SK-N-SH treated with all-trans-retinoic acid at 6 μM for 48 hours (cell line): ENCODE measurements around the gene PLCD4.

Experiments used
- ATAC-seq: fragments of 200-7000 bp; cut with Tn5 transposase; 3 replicates; pipeline ENCODE4 v1.9.1; 2020; ENCODE audit warnings: mild to moderate bottlenecking, moderate library complexity
- ARNTL ChIP-seq: fragments of 450-650 bp; formaldehyde crosslinking; IDR thresholded peaks from 2 replicates; pipeline ENCODE4 v1.5.0; 2020; ENCODE audit warnings: low read depth, mild to moderate bottlenecking, moderate library complexity, borderline replicate concordance
- BACH2 ChIP-seq: fragments of 250-450 bp; sonication (Bioruptor Pico); IDR thresholded peaks from 2 replicates; pipeline ENCODE4 v1.9.0; 2021; ENCODE audit warnings: mild to moderate bottlenecking, borderline replicate concordance
- CREB5 ChIP-seq: fragments of 250-450 bp; sonication (Bioruptor Pico); IDR thresholded peaks from 2 replicates; pipeline ENCODE4 v1.5.1; 2020; ENCODE audit warnings: low read depth, mild to moderate bottlenecking, moderate library complexity
- CSRNP3 ChIP-seq: fragments of 250-450 bp; sonication (Bioruptor Pico); IDR thresholded peaks from 2 replicates; pipeline ENCODE4 v1.5.1; 2021; ENCODE audit warnings: mild to moderate bottlenecking, moderate library complexity
- ESRRG ChIP-seq: fragments of 250-450 bp; sonication (Bioruptor Pico); IDR thresholded peaks from 2 replicates; pipeline ENCODE4 v1.6.1; 2021; ENCODE audit warnings: mild to moderate bottlenecking
- GLIS3 ChIP-seq: fragments of 250-450 bp; sonication (Bioruptor Pico); IDR thresholded peaks from 2 replicates; pipeline ENCODE4 v1.5.0; 2020; ENCODE audit warnings: mild to moderate bottlenecking, moderate library complexity
- ISL1 ChIP-seq: fragments of 250-450 bp; sonication (Bioruptor Pico); IDR thresholded peaks from 2 replicates; pipeline ENCODE4 v2.1.2; 2022; ENCODE audit warnings: mild to moderate bottlenecking, moderate library complexity
- OSR1 ChIP-seq: fragments of 250-450 bp; sonication (Bioruptor Pico); IDR thresholded peaks from 2 replicates; pipeline ENCODE4 v1.8.0; 2022; ENCODE audit warnings: moderate library complexity, mild to moderate bottlenecking, inconsistent platforms
- PATZ1 ChIP-seq: fragments of 250-450 bp; sonication (Bioruptor Pico); IDR thresholded peaks from 2 replicates; pipeline ENCODE4 v1.8.0; 2020; ENCODE audit warnings: mild to moderate bottlenecking, moderate library complexity, borderline replicate concordance
- POU6F1 ChIP-seq: fragments of 250-450 bp; sonication (Bioruptor Pico); IDR thresholded peaks from 2 replicates; pipeline ENCODE4 v1.8.0; 2021; ENCODE audit warnings: low read depth, mild to moderate bottlenecking, moderate library complexity, borderline replicate concordance
- PPARA ChIP-seq: fragments of 250-450 bp; sonication (Bioruptor Pico); IDR thresholded peaks from 2 replicates; pipeline ENCODE4 v1.5.0; 2020; ENCODE audit warnings: mild to moderate bottlenecking, borderline replicate concordance
- RARB ChIP-seq: fragments of 250-450 bp; sonication (Bioruptor Pico); IDR thresholded peaks from 2 replicates; pipeline ENCODE4 v1.8.0; 2021; ENCODE audit warnings: mild to moderate bottlenecking, moderate library complexity
- SNAI2 ChIP-seq: fragments of 250-450 bp; sonication (Bioruptor Pico); IDR thresholded peaks from 2 replicates; pipeline ENCODE4 v1.5.0; 2020; ENCODE audit warnings: mild to moderate bottlenecking, moderate library complexity
- TCF4 ChIP-seq: fragments of 250-450 bp; sonication (Bioruptor Pico); IDR thresholded peaks from 2 replicates; pipeline ENCODE4 v1.8.0; 2021; ENCODE audit warnings: mild to moderate bottlenecking, moderate library complexity, borderline replicate concordance
- TOX ChIP-seq: fragments of 250-450 bp; sonication (Bioruptor Pico); IDR thresholded peaks from 2 replicates; pipeline ENCODE4 v1.8.0; 2021; ENCODE audit warnings: mild to moderate bottlenecking, moderate library complexity, borderline replicate concordance
- ZC3H10 ChIP-seq: fragments of 250-450 bp; sonication (Bioruptor Pico); IDR thresholded peaks from 2 replicates; pipeline ENCODE4 v1.5.1; 2021; ENCODE audit warnings: mild to moderate bottlenecking, moderate library complexity
- ZFP3 ChIP-seq: fragments of 250-450 bp; sonication (Bioruptor Pico); IDR thresholded peaks from 2 replicates; pipeline ENCODE4 v1.5.0; 2020; ENCODE audit warnings: mild to moderate bottlenecking, moderate library complexity
- ZFP30 ChIP-seq: fragments of 450-650 bp; formaldehyde crosslinking; IDR thresholded peaks from 2 replicates; pipeline ENCODE4 v1.5.0; 2022; ENCODE audit warnings: mild to moderate bottlenecking, moderate library complexity
- ZNF565 ChIP-seq: fragments of 450-650 bp; formaldehyde crosslinking; conservative IDR thresholded peaks from 2 replicates; pipeline ENCODE4 v1.5.0; 2020; ENCODE audit warnings: low read depth, mild to moderate bottlenecking, moderate library complexity
- ZNF70 ChIP-seq: fragments of 450-650 bp; formaldehyde crosslinking; IDR thresholded peaks from 2 replicates; pipeline ENCODE4 v1.5.0; 2020; ENCODE audit warnings: mild to moderate bottlenecking, moderate library complexity
- ZNF8 ChIP-seq: fragments of 450-650 bp; formaldehyde crosslinking; IDR thresholded peaks from 2 replicates; pipeline ENCODE4 v1.5.0; 2020; ENCODE audit warnings: mild to moderate bottlenecking, moderate library complexity
- TF ChIP-seq, protein P1 (sequence below): fragments of 250-450 bp; sonication (Bioruptor Pico); IDR thresholded peaks from 2 replicates; pipeline ENCODE4 v1.5.0; 2020; ENCODE audit warnings: mild to moderate bottlenecking, moderate library complexity

PLCD4 gene

DNA sequence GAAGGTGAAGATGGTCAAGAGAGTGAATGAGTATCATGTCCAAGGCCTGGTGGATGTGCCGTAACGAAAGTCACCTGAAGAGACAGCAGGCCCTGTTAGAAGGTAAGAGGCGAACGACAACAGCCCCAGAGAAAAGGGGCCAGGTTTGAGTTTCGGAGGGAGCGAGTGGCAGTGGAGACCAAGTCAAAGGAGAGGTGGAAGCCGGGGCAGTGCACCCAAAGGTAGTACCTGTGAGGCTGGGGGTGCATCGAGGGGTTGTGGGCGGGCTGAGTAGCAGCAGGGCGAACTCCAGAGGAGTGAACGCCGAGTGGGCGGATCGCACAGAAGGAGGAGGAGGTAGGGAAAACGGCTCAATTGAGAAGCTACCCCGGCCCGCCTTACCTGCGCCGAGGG is 39.9 kb upstream of the PLCD4 start:
- TF ChIP-seq TCF4 (CRISPR knock-in tag) (no peak), ZFP30 (CRISPR knock-in tag) (no peak), BACH2 (no peak), RARB (CRISPR knock-in tag) (no peak), ZC3H10 (CRISPR knock-in tag) (no peak)
- ATAC-seq = peak; percentile 74

DNA sequence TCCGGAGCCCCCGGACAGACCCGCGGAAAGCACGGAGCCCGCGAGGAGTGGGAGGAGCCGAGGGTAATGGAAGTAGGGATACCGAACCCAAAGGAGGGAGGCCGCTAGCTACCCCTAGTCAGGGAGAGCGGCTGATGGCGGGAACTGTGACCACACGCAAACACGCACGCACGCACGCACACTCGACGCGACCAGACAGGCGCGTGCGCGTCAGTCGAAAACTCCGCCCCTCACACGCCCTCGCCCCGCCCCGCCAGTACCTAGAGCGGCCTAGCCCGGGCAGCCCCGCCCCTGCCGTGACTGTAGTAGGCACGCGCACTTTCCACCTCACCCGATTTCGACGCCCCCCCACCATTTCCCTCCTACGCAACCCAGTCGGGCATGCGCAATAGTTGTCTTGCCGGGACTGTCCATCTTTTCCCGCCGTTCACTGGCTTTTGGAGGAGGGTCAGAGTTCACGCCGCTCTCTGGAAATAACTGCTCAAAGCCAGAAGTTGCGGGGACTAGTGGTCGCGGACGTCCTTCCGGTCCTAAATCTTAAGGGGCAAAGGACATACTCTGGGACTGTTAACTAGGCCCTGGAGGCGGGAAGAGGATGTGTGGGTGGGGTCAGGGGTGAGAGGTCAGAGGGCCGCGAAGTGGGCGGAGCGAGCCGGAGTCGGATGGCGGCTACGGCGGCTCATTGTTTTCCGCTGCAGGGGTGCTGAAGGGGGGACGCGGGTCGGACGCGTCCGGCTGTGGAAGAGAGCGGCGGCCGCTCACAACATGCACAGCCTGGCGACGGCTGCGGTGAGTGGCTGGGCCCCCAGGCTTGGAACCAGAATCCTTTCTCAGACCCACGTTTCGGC is 39.3 kb upstream of the PLCD4 start, which contains the start of the genes CNOT9 and USP37:
CNOT9 (plus strand) TSS at position 650 of the 848 bp plus-strand sequence; CDS start at position 766, 116 bp downstream.
USP37 (minus strand) TSS at position 162 of the 848 bp plus-strand sequence. CDS start 9,698 bp downstream, outside the sequence.
- peak; percentile 89 for ATAC-seq
- TF ChIP-seq PPARA (CRISPR knock-in tag) = no peak
- no peak for TF ChIP-seq ZNF70 (CRISPR knock-in tag)
- no peak for TF ChIP-seq ISL1 (CRISPR knock-in tag)
- no peak for TF ChIP-seq BACH2
- TF ChIP-seq ZFP3 = no peak
- TF ChIP-seq, protein P1, sequence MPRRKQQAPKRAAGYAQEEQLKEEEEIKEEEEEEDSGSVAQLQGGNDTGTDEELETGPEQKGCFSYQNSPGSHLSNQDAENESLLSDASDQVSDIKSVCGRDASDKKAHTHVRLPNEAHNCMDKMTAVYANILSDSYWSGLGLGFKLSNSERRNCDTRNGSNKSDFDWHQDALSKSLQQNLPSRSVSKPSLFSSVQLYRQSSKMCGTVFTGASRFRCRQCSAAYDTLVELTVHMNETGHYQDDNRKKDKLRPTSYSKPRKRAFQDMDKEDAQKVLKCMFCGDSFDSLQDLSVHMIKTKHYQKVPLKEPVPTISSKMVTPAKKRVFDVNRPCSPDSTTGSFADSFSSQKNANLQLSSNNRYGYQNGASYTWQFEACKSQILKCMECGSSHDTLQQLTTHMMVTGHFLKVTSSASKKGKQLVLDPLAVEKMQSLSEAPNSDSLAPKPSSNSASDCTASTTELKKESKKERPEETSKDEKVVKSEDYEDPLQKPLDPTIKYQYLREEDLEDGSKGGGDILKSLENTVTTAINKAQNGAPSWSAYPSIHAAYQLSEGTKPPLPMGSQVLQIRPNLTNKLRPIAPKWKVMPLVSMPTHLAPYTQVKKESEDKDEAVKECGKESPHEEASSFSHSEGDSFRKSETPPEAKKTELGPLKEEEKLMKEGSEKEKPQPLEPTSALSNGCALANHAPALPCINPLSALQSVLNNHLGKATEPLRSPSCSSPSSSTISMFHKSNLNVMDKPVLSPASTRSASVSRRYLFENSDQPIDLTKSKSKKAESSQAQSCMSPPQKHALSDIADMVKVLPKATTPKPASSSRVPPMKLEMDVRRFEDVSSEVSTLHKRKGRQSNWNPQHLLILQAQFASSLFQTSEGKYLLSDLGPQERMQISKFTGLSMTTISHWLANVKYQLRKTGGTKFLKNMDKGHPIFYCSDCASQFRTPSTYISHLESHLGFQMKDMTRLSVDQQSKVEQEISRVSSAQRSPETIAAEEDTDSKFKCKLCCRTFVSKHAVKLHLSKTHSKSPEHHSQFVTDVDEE (CRISPR knock-in tag) = no peak
- no peak for TF ChIP-seq GLIS3 (CRISPR knock-in tag)
- no peak for TF ChIP-seq CSRNP3 (CRISPR knock-in tag)
- TF ChIP-seq OSR1 (CRISPR knock-in tag) = no peak
- TF ChIP-seq ZC3H10 (CRISPR knock-in tag) = no peak
- TF ChIP-seq POU6F1 = no peak
- TF ChIP-seq, all 23 proteins: peak for 0

DNA sequence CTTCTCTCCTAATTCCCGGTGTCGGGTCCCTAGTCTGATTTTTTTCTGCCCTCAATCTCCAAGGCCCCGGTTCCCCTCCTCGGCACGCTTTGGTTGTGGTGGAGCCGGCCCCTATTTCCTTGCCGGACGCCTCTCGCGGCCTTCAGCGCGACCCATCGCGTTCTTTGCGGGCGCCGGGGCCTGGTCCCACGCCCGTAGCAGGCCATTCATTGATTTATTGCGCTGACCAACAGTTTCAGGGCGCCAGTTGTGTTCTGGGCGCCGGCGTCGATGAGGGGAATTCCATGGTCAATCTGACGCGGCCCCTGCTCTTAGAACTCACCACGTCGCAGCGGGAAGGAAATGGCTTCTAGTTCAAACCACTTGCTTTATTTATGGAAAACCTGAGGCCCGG is 38.7 kb upstream of the PLCD4 start:
- peak; percentile 42 for ATAC-seq
- TF ChIP-seq ZFP3 = no peak
- no peak for TF ChIP-seq GLIS3 (CRISPR knock-in tag)
- TF ChIP-seq TOX (CRISPR knock-in tag) = no peak
- no peak for TF ChIP-seq ZNF70 (CRISPR knock-in tag)
- no peak for TF ChIP-seq ZNF8 (CRISPR knock-in tag)
- no peak for TF ChIP-seq CREB5 (CRISPR knock-in tag)
- TF ChIP-seq RARB (CRISPR knock-in tag) = no peak
- no peak for TF ChIP-seq ZC3H10 (CRISPR knock-in tag)
- no peak for TF ChIP-seq ESRRG

- ATAC-seq = peak; percentile 25
- no peak for TF ChIP-seq ESRRG
- no peak for TF ChIP-seq ZFP3
- TF ChIP-seq GLIS3 (CRISPR knock-in tag) = no peak
- TF ChIP-seq ISL1 (CRISPR knock-in tag) = no peak
- no peak for TF ChIP-seq ZNF70 (CRISPR knock-in tag)
- TF ChIP-seq SNAI2 (CRISPR knock-in tag) = no peak
- TF ChIP-seq BACH2 = no peak
- TF ChIP-seq PPARA (CRISPR knock-in tag) = no peak
- no peak for TF ChIP-seq TCF4 (CRISPR knock-in tag)
- TF ChIP-seq ZFP30 (CRISPR knock-in tag) = no peak
- TF ChIP-seq PATZ1 (CRISPR knock-in tag) = no peak
- TF ChIP-seq ZNF565 = no peak
- TF ChIP-seq ARNTL (CRISPR knock-in tag) = no peak
- TF ChIP-seq POU6F1 = no peak
Measured at GRCh38 chr2:218569661-218570500, 37.8 kb upstream of the PLCD4 start.
